Hepatocyte (in vitro differentiated cells): ENCODE results near the gene CCDC187. TPM values are rescaled to one million over a fixed set of nuclear protein-coding genes. Genes with fewer than 3 reads are reported as not detected.

Source experiments
- DNase-seq: peaks from one replicate; pipeline ENCODE4 v3.0.0-alpha.2; 2016; ENCODE audit warnings: low spot score
- H2AFZ ChIP-seq: fragments of 200-600 bp; sonication (generic); 2 replicates; pipeline ENCODE4 v1.6.0; 2016; ENCODE audit warnings: antibody characterized with exemption, mild to moderate bottlenecking
- H3K27ac ChIP-seq: fragments of 200-600 bp; sonication (generic); 2 replicates; pipeline ENCODE4 v1.5.1; 2016; ENCODE audit warnings: mild to moderate bottlenecking
- H3K27me3 ChIP-seq: fragments of 200-600 bp; sonication (generic); 2 replicates; pipeline ENCODE4 v1.6.1; 2016
- H3K36me3 ChIP-seq: fragments of 200-600 bp; sonication (generic); replicated peaks from 2 replicates; pipeline ENCODE4 v1.5.1; 2016; ENCODE audit warnings: low read depth; ENCODE audit not compliant: insufficient read depth
- H3K4me1 ChIP-seq: fragments of 200-600 bp; sonication (generic); 2 replicates; pipeline ENCODE4 v1.5.1; 2016; ENCODE audit warnings: mild to moderate bottlenecking, moderate library complexity; ENCODE audit not compliant: insufficient read depth
- H3K4me2 ChIP-seq: fragments of 200-600 bp; sonication (generic); 2 replicates; pipeline ENCODE4 v1.6.0; 2016
- H3K4me3 ChIP-seq: fragments of 200-600 bp; sonication (generic); 2 replicates; pipeline ENCODE4 v1.5.1; 2016; ENCODE audit warnings: mild to moderate bottlenecking
- H3K79me2 ChIP-seq: fragments of 200-600 bp; sonication (generic); 2 replicates; pipeline ENCODE4 v1.6.0; 2017; ENCODE audit warnings: mild to moderate bottlenecking
- H3K9me2 ChIP-seq: fragments of 200-600 bp; sonication (generic); replicated peaks from 2 replicates; pipeline ENCODE4 v1.6.0; 2017; ENCODE audit warnings: mild to moderate bottlenecking; ENCODE audit not compliant: insufficient read depth
- H3K9me3 ChIP-seq: fragments of 200-600 bp; sonication (generic); 2 replicates; pipeline ENCODE4 v1.5.1; 2016; ENCODE audit warnings: low read depth, mild to moderate bottlenecking
- H4K20me1 ChIP-seq: fragments of 200-600 bp; sonication (generic); 2 replicates; pipeline ENCODE4 v1.6.0; 2016; ENCODE audit warnings: mild to moderate bottlenecking; ENCODE audit not compliant: insufficient read depth, poor library complexity, severe bottlenecking
- EZH2 ChIP-seq: fragments of 200-600 bp; sonication (generic); IDR thresholded peaks from 2 replicates; pipeline ENCODE4 v1.6.1; 2016; ENCODE audit warnings: antibody characterized with exemption, mild to moderate bottlenecking, borderline replicate concordance
- EZH2phosphoT487 ChIP-seq: fragments of 200-600 bp; sonication (generic); IDR thresholded peaks from one replicate; pipeline ENCODE4 v1.6.1; 2018; ENCODE audit warnings: antibody characterized with exemption, mild to moderate bottlenecking, low read depth, moderate library complexity; ENCODE audit not compliant: unreplicated experiment, severe bottlenecking
- WGBS: methylation state at CpG from one replicate; pipeline ENCODE4 v1.1.6; 2016; ENCODE audit warnings: low lambda C conversion rate; ENCODE audit errors: missing lambda C conversion rate; 5-methylcytosine and 5-hydroxymethylcytosine counted together
- polyA plus RNA-seq: library from polyadenylated mRNA; unstranded; fragments of >200 nt; fragmentation: Nextera tagmentation; extraction: Ambion mirVana; gene quantifications from 2 replicates; pipeline ENCODE4 v1.2.1, GENCODE V29; 2016
- total RNA-seq: library from RNA; depleted of rRNA; stranded (reverse); fragments of >200 nt; gene quantifications from 2 replicates; pipeline ENCODE4 v1.2.3, GENCODE V29; 2014
- TF ChIP-seq, protein P1 (sequence below): fragments of 200-600 bp; sonication (generic); IDR thresholded peaks from 2 replicates; pipeline ENCODE4 v1.5.1; 2016; ENCODE audit warnings: antibody characterized with exemption, mild to moderate bottlenecking; ENCODE audit not compliant: poor library complexity

CCDC187 gene
- total and polyA plus RNA-seq, 2 experiments from 2014 or later = 0.60 to 0.75 TPM

DNA sequence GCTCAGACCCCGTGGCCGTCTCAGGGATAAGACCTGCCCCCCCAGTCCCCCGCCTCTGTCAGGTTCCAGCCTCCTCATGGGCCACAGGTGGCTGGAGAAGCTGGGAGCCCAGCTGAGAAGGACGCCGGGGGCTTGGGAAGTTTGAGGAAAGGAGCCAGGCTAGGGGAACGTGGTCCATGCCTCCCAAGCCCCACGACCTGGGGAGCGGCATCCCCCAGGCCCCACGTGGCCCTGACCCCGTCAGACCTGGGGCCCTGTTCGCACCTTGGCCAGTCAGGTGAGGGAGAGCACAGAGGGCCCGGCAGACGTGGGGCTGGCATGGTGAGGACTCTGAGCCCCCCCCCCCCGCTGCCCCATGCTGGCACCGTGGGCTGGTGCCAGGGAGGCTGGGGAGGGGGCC, 27.1 kb upstream of the CCDC187 start:
- 90% methylated on average over 6 of the region's 15 CpGs for WGBS
- DNase-seq = no peak
- Histone ChIP-seq H2AFZ (no peak overlapping the region), H3K9me3 (no peaks in the 10 kb centered on the region), H3K4me1 (peaks cover 22% of the 10 kb centered on the region), H3K36me3 (no peaks in the 10 kb centered on the region), H3K4me3 (no peak overlapping the region), H4K20me1 (peaks cover 37% of the 10 kb centered on the region), H3K9me2 (no peaks in the 10 kb centered on the region), H3K27me3 (no peaks in the 10 kb centered on the region), H3K4me2 (no peak overlapping the region), H3K79me2 (peaks cover 54% of the 10 kb centered on the region), H3K27ac (no peak overlapping the region)
- TF ChIP-seq EZH2 (no peak), EZH2phosphoT487 (no peak)
- TF ChIP-seq, protein P1, sequence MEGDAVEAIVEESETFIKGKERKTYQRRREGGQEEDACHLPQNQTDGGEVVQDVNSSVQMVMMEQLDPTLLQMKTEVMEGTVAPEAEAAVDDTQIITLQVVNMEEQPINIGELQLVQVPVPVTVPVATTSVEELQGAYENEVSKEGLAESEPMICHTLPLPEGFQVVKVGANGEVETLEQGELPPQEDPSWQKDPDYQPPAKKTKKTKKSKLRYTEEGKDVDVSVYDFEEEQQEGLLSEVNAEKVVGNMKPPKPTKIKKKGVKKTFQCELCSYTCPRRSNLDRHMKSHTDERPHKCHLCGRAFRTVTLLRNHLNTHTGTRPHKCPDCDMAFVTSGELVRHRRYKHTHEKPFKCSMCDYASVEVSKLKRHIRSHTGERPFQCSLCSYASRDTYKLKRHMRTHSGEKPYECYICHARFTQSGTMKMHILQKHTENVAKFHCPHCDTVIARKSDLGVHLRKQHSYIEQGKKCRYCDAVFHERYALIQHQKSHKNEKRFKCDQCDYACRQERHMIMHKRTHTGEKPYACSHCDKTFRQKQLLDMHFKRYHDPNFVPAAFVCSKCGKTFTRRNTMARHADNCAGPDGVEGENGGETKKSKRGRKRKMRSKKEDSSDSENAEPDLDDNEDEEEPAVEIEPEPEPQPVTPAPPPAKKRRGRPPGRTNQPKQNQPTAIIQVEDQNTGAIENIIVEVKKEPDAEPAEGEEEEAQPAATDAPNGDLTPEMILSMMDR = no peak

- Histone ChIP-seq H4K20me1 (peaks cover 37% of the 10 kb centered on the region), H3K27ac (no peak overlapping the region), H3K4me1 (peaks cover 27% of the 10 kb centered on the region), H3K9me3 (no peaks in the 10 kb centered on the region), H3K79me2 (peaks cover 54% of the 10 kb centered on the region), H3K4me3 (no peak overlapping the region), H3K4me2 (no peak overlapping the region), H2AFZ (no peak overlapping the region), H3K27me3 (no peaks in the 10 kb centered on the region), H3K36me3 (no peaks in the 10 kb centered on the region), H3K9me2 (no peaks in the 10 kb centered on the region)
- 87% methylated on average over 13 of the region's 14 CpGs for WGBS
- DNase-seq = no peak
- no peak for TF ChIP-seq EZH2phosphoT487
- TF ChIP-seq, protein P1 = no peak
- no peak for TF ChIP-seq EZH2
Measured at GRCh38 chr9:136330406-136330990, 26.6 kb upstream of the CCDC187 start.

GRCh38 chr9:136329636-136330405, 25.9 kb upstream of the CCDC187 start:
- peaks cover 27% of the 10 kb centered on the region for H3K4me1 ChIP-seq
- no peaks in the 10 kb centered on the region for H3K9me3 ChIP-seq
- H3K27me3 ChIP-seq = no peaks in the 10 kb centered on the region
- H3K9me2 ChIP-seq = no peaks in the 10 kb centered on the region
- peaks cover 54% of the 10 kb centered on the region for H3K79me2 ChIP-seq
- peak overlapping the region; percentile 98 for H3K4me2 ChIP-seq
- TF ChIP-seq, protein P1 = no peak
- no peak for DNase-seq
- no peaks in the 10 kb centered on the region for H3K36me3 ChIP-seq
- no peak overlapping the region for H3K4me3 ChIP-seq
- H2AFZ ChIP-seq = no peak overlapping the region
- 86% methylated on average over 13 of the region's 23 CpGs for WGBS
- H3K27ac ChIP-seq = peak overlapping the region; percentile 94
- H4K20me1 ChIP-seq = peaks cover 37% of the 10 kb centered on the region
